HG02571 (cell line): ENCODE data around the gene TTC16.
A peak's percentile ranks its signal among the peaks of the same experiment; 100 is the strongest.

ENCODE experiments used
- ATAC-seq: cut with Tn5 transposase; IDR thresholded peaks from one replicate; pipeline ENCODE4 v1.9.1; 2021; ENCODE audit warnings: mild to moderate bottlenecking, moderate library complexity; ENCODE audit not compliant: unreplicated experiment

The TTC16 gene

GRCh38 chr9:127694890-127695720 lies 20.8 kb upstream of the TTC16 start:
- no peak for ATAC-seq

- no peak for ATAC-seq
Observed at GRCh38 chr9:127697575-127697974, 18.3 kb upstream of the TTC16 start.

DNA sequence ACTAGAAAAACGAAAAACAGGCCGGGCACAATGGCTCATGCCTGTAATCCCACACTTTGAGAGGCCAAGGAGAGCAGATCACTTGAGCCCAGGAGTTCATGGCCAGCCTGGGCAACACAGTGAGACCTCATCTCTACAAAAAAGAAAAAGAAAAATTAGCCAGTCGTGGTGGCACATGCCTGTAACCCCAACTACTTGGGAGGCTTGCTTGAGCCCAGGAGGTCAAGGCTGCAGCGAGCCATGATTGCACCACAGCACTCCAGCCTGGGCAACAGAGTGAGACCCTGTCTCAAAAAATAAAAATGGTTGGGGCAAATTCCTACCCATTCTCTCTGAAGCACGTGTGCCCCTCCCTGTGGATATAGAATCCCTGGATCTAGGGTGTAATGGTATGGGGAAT lies 17.5 kb upstream of the TTC16 start:
- no peak for ATAC-seq

GRCh38 chr9:127698985-127699670 lies 16.8 kb upstream of the TTC16 start:
- peak; percentile 90 for ATAC-seq

DNA sequence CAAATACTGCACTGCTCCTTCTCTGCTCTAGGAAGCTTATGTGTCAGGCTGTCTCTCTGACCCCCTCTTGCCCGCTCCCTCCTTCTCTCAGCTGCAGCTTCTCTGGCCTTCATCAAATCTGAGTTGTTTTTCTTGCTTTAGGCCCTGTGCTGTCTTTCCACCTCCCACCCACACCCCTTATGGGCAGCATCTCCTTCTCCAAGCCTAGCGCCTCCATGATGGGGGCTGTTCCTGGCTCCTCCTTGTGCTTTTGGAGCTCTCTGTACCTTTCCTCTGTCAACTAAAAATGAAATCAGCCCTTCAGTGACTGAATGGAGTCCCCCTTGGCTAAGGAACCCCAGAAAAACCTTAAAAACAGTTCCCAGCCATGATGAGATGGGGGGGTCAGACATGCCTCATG lies 15.7 kb upstream of the TTC16 start:
- ATAC-seq = no peak

GRCh38 chr9:127700594-127701255 lies 15.2 kb upstream of the TTC16 start:
- no peak for ATAC-seq

GRCh38 chr9:127703289-127703946 lies 12.5 kb upstream of the TTC16 start:
- ATAC-seq = no peak

- no peak for ATAC-seq
Observed at GRCh38 chr9:127705577-127706379, 10.1 kb upstream of the TTC16 start.

- no peak for ATAC-seq
Observed at GRCh38 chr9:127706836-127707241, 9.0 kb upstream of the TTC16 start, which contains the start of gene CFAP157. Gene CFAP157 (plus strand): TSS chr9:127706988. CDS start chr9:127707032, 44 bp downstream.

DNA sequence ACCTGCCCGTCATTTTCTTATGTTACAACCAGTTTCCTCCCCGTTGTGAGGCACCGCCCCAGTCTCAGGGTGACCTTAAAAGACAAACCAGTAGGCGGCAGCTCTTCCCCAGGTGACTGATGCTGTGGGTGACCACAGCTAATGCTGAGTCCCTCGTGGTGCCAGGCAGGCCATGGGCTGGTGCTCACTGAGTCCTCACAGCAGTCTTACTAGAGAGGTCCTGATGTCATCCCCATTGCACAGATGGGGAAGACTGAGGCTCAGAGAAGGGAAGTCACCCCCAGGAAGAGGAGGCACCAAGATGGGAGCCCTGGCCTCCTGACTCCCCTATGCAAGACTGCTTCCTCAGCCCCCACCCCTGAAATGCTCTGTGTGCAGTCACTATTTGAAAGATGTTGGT lies 8.1 kb upstream of the TTC16 start:
- ATAC-seq = no peak

GRCh38 chr9:127708952-127709587 lies 6.8 kb upstream of the TTC16 start:
- ATAC-seq = no peak

- no peak for ATAC-seq
Observed at GRCh38 chr9:127710204-127710783, 5.6 kb upstream of the TTC16 start.

- no peak for ATAC-seq
Observed at GRCh38 chr9:127711226-127711701, 4.6 kb upstream of the TTC16 start.

GRCh38 chr9:127711831-127712274 lies 4.0 kb upstream of the TTC16 start:
- ATAC-seq = no peak

DNA sequence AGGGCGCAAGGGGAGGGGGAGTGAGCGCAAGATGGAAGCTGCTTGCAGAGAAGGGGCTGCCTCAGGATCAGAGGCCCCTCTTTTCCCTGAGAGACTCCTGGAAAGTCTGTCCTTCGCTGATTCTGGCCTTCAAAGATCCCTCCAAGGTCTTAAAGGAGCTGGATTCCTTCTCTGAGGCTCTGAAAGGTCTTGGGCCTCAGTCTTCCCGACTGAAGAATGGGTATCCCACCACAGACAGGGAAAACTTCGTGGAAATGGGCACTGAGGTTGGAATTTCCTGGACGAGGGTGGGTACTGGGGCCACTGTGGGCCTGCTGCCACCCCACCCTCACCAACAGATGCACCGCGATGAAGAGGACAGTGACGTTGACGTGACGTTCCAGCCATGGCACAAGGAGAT lies 3.5 kb upstream of the TTC16 start:
- no peak for ATAC-seq

DNA sequence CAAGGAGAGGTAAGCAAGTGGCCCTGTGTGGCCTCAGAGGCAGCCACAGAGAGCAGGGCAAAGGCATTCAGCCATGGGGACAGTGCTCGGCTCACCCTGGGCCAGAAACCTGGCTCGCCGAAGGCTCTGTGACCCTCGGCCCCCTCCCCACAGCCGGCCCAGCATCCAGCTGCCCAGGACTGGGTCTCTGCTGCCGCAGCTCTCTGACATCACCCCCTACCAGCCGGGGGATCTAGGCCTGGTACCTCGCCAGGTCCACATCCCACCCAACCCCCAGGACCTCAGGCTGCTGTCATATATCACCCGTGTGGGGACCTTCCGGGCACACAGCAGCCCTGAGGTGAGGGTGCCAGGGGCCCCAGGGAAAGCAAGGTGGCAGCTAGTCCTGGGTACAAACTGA lies 3.0 kb upstream of the TTC16 start:
- no peak for ATAC-seq

DNA sequence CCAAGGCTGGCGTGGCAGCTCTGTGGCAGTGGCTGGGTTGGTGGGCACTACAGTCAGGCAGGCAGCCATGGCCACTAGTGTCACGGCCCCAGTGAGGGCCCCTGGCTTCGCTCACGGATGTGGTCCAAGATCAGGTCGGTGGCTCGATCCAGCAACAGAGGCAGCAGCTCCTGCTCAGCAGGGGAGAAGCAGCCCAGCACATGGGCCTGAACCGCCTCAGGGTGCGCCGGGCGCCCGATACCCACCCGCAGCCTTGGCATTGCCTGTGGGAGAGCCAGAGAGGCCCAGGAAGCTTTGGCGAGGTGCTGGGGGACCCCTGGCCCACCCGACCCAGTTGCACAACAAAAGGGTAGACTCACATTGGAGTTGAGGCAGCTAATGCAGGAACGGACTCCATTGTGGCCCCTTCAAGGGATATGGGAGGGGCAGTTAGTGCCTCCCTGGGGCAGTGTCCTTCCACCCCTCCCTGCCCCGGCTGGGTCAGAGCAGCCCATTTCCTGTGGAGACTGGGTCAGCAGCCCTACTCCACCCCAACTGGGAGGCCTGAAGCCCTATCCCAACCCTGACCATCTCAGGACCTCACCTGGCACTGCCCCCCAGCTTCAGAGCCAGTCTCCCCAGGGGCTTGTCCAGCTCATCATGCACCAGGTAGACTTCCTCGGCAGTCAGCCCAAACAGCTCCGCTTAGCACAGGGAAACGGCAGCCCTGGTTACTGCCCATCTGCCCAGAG lies 1.7 kb upstream of the TTC16 start:
- ATAC-seq = no peak

GRCh38 chr9:127714951-127715469 lies 869 bp upstream of the TTC16 start:
- ATAC-seq = no peak
